NCI-H1930 (cell line): ENCODE measurements around the gene PITPNM3.

Experiments
- DNase-seq, 2 experiments: peaks; one replicate each; lab custom pipeline; 2025; lab: John Stamatoyannopoulos, UW

Gene PITPNM3

DNA sequence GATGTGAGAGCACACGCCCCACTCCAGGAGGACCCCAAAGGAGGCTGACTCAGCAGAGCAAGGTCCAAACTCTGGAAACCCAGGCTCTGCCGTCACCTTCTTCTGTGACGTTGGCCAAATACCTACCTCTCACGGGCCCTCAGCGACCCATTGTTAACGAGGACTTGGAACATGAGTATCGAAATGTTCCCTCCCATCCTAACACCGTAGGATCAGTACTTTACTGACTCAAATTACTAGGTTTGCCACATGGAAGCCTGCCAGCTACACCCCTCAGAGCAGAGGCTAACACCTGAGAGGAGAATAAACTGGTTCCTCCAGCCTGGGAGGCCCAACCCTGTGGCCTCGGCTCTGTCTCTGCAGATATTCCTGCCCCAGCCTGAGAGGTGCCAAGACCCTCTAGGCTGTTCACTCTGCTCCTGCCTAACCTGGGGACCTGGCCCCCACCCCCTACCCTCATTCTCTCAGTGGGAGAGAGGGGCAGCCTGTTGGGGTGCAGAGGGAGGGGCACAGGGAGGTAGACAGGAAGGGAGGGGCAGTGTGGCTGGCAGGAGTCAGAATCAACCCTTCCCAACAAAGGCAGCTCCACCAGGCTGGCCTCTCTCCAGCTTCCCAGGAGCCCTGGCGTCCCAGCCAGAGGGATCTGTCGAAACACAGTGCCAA lies 4.4 kb downstream of the PITPNM3 start:
- no peak for DNase-seq

DNA sequence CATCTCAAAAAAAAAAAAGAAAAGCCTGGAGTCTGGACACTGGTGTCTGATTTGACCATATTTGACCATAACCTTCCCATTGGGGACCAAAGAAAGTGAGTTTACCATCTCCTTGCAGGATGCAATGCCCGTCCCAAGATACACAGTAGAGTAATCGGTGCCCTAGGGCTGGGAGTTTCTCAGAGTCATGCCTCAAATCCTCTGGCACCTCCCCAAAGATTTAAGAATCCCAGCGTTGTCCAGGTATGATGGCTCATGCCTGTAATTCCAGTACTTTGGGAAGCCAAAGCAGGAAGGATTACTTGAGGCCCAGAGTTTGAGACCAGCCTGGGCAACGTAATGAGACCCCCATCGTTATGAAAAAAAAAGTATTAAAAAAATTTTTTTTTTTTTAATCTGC lies 5.0 kb downstream of the PITPNM3 start:
- DNase-seq, result no peak

DNA sequence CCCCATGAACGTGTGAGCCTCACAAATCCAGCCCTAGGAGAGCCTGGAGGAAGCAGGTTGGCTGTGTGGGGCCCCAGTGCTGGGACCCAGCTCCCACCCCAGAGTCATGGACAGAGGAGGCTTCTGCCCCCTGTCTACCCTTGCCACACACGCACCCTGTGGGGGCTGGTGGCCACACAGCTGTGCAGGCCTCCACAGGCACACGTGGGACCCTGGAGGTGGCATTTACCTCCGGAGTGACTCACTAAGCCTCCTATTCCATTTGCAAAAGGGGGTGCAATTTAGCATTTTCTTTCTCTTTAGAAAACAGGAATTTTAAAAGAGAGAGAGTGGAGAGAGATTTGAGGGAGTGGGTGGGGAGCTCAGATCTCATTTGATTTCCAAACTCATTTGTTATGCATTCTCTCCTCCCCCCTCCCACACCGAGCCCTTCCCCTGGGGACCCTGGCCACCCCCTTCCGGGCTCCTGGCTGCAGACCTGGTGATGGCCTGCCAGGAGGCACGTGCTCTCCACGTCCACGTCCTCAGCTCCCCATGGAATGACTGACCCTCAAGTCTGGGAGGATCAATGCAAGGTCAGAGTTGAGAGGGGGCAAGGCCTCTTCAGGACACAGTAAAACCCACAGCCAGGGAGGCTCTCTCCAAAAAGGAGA lies 6.8 kb downstream of the PITPNM3 start:
- DNase-seq, result no peak

DNA sequence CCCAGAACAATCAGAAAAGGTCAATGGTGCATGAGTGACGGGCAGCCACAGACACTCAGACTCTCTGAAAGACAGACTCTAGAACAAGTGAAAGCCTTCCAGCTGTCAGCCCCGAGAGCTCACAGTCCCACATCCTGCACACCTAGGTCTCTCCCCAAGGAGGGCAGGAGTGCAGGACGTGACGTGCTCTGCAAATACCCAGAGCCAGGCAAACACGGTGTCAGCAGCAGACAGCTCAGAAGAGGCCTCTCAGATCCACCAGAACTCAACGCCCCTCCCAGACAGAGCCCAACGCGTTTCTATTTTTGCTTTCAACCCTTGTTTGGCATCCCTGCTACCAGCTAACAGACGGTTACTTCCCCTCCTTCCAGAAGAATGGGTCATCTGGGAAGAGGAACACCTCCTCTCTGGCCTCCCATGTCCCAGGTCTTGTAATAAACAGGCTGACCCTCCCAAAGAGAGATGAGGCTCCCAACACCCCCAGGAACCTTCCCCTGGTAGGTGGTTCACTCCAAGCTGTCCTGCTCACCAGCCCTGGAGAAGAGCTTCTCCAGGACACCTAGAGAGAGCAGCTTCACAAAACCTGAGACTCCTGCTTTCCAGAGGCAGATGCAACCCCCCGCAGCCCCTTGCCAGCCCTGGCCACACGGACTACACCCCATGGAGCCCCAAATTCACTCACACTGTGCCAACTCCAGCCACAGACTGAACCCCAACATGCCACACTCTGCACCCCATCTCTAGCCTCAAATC lies 7.6 kb downstream of the PITPNM3 start:
- no peak for DNase-seq

DNA sequence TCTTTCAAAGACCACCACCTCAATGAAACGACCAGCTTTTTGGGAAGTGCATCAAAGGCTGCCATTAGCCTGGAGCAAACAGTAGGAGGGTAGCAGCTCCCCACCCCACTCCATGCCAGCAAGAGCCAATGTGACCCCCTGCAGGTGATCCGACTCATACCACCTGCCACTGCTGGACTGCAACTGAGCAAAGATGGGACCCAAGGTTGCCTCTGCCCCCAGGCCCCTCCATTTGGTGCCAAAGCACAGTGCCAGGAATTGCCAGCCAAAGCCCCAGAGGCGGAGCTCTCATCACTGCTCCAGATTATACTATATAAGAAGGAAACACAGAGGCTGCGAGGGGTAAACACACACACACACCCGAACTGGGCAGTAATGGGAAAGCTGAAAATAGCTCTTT lies 8.3 kb downstream of the PITPNM3 start:
- DNase-seq, result no peak

DNA sequence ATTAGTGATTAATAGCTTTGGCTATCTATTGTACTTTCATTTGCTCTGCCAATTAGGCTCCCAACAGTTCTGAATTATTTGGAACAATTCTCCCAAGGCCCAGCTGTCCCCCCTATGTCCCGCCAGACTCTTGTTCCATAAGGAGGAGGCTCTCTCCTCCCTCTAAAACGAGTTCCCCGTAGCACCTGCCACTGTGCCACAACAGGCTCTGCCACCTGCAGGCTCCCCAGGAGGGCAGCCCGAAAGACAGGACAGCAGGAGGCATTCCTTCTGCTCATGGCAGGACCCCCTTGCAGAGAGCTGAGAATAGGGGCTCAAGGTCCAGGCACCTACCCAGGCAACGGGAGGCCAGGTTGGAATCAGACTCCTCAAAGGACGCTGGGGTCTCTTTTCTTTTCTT lies 9.0 kb downstream of the PITPNM3 start:
- no peak for DNase-seq

DNA sequence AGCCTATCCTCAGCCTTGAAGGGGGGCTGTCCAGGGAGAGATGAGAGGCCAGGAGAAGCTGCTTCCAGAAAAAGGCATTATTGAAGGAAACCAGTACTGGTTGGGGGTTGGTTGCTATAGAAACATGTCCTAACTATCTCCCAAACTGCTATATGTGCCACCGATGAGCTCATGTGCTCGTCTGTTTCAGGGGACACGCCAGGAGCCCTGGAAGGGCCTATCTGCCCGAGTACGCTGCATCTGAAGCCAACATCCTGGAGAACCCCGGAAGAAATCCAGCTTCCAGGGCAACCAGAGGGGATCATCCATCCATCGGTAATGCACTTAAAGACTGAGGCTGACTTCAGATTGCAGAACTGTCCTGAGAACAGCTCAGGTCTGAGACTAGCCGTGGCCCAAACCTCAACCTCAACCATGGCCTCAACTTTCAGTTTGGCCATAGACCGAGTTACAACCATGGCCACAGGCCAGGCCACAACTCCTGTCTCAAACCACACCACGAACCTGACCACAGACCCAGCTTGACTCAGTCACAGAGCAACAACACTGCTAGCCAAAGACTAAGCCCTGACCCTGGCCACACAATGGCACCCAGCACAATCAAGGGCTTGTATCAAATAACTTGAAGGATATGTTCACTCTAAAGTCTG lies 10.2 kb downstream of the PITPNM3 start:
- no peak for DNase-seq

DNA sequence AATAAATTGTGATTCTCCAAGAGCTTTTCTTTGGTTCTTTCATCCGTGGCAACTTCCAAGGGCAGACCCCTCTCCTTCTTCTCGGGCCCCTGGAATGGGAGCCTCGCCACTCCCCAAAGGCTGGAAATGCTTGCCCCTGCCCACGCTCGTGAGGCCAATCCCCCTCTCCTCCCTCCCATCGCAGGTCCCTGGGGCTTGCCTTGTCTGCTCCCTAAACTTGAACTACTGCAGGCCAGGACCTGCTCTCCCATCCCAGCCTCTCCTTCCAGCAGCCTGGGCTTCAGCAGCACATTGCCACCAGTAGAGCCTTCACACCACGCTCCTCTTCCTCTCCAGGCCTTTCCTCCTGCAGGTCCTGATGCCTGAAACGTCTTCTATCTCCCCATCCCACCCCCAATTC lies 11.1 kb downstream of the PITPNM3 start:
- DNase-seq, result no peak

DNA sequence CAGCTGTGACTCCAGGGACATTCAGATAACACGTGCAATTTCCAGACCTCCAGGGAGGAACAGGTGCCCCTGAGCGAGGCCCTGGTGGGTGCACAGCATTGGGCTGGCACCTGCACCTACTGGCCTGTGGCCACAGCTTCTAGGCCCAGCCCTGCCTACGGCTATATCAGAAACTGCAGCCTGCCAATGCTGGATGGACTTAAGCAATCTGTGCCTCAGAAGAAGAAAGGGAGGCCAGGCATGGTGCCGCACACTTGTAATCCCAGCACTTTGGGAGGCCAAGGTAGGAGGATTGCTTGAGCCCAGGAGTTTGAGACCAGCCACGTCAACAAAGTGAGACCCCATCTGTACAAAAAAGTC lies 12.4 kb downstream of the PITPNM3 start:
- no peak for DNase-seq

DNA sequence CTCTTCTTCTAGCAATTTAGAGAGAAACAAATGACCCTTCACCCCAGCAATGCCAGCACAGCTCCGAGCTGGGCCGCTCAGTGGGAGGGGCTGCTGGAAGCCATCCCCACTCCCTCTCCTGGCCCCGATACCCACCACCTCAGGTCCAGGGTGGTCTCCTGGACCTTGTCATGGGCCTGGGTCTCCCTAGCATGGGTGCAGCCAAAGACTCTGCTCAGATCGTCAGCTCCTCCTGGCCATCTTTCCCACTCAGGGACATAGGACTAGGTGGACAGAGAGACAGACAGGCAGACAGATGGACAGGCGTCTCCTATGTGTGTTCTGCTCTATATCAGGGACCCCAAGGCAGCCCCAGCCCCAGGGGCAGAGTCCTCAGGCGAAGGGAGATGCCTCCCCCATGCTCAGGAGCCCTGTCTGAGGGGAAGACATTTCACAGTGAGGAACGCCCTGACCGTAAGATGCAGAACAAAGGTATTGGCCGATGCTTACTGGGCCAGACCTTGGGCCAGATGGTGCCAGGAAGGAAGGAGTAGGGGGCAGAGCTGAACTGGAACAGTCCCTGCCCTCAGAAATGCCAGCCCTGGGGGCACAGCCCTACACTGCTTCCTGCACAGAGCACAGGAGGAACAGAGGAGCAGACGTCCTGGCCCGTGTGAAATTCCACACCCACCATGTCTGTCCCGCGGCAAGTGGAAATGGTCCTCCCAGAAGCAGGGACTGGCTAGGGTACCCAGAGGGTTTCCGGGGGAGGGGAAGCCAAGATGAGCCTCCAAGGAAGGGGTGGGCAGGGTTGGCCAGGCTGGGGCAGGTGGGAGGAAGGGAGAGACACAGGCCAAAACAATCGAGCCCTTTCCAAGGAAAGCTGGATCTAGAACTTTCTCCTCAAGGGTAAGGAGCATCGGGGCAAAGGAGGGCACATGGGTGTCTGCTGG lies 13.0 kb downstream of the PITPNM3 start:
- no peak for DNase-seq

DNA sequence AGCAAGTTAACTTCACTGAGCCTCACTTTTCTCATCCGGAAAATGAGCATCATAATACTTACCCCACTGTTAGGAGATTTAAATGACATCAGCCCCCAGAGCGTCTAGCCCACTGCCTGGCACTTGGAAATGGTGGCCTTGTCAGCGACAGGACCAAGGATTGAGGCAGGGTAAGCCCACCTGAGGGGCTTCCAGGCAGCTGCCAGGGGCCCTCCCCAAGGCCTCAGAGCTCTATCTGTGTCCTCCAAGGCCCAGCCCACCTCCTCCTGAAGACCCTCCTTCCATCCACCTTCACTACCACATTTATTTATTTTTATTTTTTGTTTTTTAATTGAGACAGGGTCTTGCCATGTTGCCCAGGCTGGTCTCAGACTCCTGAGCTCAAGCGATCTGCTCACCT lies 13.8 kb downstream of the PITPNM3 start:
- no peak for DNase-seq

DNA sequence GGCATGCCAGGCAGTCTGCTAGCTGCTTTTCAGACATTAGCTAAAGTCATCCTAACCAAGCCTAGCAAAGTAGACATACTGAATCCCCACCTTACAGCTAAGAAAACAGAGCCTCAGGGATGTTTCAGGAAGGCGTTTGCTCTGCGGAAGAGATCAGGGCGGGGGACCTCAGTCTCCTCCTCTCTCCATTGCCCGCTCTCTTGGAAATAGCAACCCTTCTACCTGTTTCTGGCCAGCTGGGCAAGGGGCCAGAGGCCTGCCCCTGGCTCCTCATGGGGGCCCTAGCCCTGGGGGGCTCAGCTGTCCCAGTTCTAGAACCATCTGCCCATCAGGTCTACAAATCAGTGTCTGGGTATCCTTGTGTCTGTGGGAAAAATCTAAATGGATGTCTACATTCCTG lies 14.5 kb downstream of the PITPNM3 start:
- no peak for DNase-seq

DNA sequence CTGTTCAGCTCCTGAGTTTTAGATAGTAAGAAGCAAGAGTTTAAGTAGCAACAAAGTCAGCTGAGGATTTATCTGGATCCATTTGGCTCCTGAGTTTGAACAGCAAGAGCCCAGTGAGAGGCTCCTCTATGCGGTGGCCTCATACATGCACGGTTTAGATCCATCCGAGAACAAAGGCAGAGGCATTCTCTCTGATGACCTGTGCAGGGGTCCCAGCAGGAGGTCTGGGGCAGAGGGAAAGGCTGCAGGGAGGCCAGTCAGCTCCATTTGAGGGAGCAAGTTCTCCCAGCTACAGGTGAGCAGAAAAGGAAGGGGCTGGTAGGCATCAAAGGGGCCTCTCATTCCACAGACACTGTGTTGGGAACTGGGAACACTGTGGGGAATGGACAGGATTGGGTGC lies 16.5 kb downstream of the PITPNM3 start:
- no peak for DNase-seq

DNA sequence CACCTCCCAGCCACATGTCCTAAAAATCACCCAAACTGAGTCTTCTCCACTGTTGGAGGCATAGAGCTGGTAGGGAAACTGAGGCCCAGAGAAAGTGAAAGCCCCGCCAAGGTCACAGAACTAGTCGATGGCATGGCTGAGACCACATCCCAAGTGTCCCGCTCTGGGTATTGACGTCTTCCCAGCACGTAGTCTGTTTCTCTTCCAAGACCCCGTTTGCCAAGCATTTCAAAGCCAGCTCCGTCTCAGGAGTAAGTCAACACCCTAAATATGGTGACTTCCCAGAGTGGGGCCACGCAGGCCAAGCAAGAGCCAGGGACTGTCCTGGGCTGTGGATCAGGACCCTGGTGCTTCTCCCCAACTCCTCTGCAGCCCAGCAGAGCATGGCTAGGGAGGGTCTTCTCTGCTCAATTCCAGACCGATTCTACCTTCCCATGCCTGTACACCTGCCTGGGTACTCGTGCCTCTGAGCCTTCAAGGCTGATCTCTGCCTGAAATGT lies 19.7 kb downstream of the PITPNM3 start:
- DNase-seq, result no peak

DNA sequence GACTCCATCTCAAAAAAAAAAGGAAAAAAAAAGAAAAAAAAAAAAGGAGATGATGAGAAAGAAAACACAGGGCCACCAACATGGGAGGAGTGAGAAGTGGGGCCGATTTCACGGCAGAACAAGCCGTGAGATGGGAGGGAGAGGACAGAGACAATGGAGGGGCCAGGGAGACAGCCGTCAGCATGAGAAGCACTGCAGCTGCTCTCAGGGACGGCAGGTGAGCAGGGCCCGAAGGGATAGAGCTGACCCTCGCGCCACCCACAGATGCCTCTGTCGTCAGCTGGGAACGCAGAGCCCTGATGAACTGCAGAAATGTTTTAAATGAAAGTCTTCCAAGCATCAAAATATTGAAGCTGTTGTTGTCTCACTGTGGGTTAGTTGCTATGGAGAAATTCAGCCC lies 20.3 kb downstream of the PITPNM3 start:
- no peak for DNase-seq

DNA sequence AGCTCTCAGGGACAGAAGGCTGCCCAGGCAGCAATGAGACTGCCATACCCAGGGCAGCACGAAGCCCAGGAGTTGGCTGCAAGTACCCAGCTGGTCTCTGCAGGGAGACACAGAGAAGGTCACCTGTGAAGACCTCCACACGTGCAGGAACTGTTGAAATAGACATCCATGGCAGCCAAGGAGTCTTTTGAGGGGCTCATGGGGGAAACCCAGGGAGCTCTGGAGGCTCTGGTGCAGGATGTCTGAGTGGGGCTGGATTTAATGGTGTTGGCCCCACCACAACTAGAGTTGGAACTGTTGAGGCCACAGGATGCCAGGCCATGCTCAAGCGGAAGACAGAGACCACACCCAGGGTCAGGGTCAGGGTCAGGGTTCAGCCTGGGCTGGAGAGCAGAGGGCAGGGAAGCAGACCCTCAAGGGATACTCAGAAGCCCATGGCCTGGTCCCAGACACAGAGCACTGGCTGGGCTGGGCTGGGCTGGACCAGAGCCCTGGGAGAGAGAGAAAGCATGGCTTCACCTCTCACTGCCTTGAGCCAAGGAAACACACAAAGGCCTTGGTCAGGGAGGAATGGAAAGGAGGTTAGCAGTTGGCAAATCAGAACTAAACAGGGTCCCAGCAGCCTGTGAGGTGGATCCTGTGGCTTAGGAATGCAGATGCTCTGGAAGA lies 21.4 kb downstream of the PITPNM3 start:
- DNase-seq, result no peak

DNA sequence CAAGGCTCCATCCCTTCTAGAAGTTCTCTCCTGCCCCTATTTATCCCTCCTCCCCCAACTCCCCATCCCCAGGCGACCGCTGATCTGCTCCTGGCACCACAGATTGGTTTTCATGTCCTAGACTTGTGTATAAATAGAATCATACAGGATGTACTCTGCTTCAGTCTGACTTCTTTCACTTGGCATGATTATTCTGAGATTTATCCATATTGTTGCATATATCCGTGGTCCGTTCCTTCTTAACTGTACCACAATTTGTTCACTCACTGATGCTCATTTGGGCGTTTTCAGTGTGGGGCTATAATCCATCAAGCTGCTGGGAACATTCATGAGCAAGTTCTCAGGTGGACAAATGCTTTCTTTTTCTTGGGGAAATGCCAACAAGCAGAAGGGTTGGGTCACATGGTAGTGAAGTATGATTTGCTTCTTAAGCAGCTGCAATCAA lies 23.9 kb downstream of the PITPNM3 start:
- DNase-seq, result no peak

DNA sequence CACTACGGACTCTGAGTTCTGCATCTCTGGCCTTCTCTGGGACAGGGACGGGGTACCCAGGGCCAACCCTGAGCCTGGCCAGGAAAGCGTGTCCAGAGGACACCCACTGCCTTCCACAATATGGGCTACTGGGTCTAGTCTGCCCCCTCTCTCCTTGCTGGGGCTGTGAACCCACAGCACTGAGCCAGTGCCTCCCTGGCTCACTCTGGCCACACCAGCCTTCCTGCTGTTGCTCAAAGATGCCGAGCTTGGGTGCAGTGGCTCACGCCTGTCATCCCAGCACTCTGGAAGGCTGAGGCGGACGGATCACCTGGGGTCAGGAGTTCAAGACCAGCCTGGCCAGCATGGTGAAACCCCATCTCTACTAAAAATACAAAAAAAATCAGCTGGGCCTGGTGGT lies 24.8 kb downstream of the PITPNM3 start:
- DNase-seq, result no peak

DNA sequence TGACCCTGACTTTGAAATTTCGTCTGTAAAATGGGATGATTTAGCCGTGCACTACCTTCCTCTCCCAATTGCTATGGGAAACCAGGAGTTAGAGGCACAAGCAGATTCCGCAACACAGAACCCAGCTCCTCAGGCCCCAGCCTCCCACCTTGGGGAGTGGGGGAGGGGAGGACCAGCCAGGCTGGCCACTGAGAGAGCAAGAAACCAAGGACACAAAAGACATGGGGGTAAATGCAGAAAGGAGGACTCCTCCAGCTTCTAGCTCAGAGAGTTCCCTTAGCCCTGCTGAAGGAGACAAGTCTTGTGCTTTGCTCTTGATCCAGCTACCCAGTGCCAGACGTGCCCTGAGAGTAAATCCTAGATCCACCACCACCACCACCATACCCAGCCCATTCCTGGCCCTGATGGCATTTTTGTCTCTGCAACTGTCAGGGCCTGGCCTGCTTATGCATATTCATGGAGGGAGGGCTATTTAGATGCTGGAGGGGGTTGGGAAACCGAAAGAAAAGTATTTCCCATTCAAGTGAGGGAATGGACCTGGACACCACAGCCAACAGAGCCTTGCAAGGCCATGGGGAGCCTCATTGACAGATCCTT lies 25.9 kb downstream of the PITPNM3 start:
- DNase-seq, result no peak

DNA sequence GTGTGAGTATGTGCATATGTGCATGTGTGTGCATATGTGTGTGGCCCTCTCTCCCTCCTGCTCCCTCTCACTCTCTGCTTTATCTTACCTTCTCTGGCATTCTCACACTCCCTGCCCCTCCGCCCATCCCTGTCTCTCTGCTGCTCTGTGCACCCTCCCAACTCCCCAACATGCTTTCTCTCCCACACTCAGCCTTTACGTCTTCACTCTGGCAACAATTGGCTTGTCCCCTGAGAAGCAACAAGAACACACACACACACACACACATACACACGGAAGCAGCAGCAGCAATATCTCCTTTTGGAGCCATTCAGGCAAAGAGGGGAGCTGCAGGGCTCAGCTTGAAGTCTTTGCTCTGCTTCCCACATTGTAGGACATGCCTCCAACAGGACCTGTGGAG lies 27.8 kb downstream of the PITPNM3 start:
- no peak for DNase-seq
